Measurements from ENCODE around the gene SLC52A3.
A peak's percentile ranks its signal among the peaks of the same experiment; 100 is the strongest.
"Not testable (repeated sequence)": the region's sequence is repeated elsewhere in the genome, so short reads cannot be mapped to it uniquely, and the experiment has no call there.

The SLC52A3 gene

GRCh38 chr20:731891-732560 lies 36.3 kb downstream of the SLC52A3 start:
- H3K4me3 ChIP-seq (replicated peaks in 1 of 2; ENCODE audit: low read depth in 2 of 2, low read length in 2 of 2) = no peak overlapping the region
- TF ChIP-seq CTCF (IDR thresholded peaks at IDR 0.05; ENCODE audit: low read depth, low read length) = no peak
- no peak for DNase-seq (ENCODE audit: low read depth in 2 of 2)

GRCh38 chr20:730005-730404 lies 38.3 kb downstream of the SLC52A3 start:
- no peak for DNase-seq (ENCODE audit: low read depth in 2 of 2)
- no peak for TF ChIP-seq CTCF (IDR thresholded peaks at IDR 0.05; ENCODE audit: low read depth, low read length)

GRCh38 chr20:728256-728944 lies 39.9 kb downstream of the SLC52A3 start:
- peak; percentile 67 for TF ChIP-seq CTCF (IDR thresholded peaks at IDR 0.05; ENCODE audit: low read depth, low read length)
- peak overlapping the region; percentile 21 to 36 for H3K4me3 ChIP-seq (replicated peaks in 1 of 2; ENCODE audit: low read depth in 2 of 2, low read length in 2 of 2)
- DNase-seq (ENCODE audit: low read depth in 2 of 2) = peak; percentile 27 to 38

More at GRCh38 chr20:730005-730404, 38.3 kb downstream of the SLC52A3 start:
- H3K4me3 ChIP-seq (replicated peaks in 1 of 2; ENCODE audit: low read depth in 2 of 2, low read length in 2 of 2) = no peak overlapping the region

GRCh38 chr20:726160-726559 lies 42.1 kb downstream of the SLC52A3 start:
- no peak for DNase-seq (ENCODE audit: low read depth in 2 of 2)
- no peak for TF ChIP-seq CTCF (IDR thresholded peaks at IDR 0.05; ENCODE audit: low read depth, low read length)
- no peak overlapping the region for H3K4me3 ChIP-seq (replicated peaks in 1 of 2; ENCODE audit: low read depth in 2 of 2, low read length in 2 of 2)

- no peak for TF ChIP-seq CTCF (IDR thresholded peaks at IDR 0.05; ENCODE audit: low read depth, low read length)
- no peak overlapping the region for H3K4me3 ChIP-seq (replicated peaks in 1 of 2; ENCODE audit: low read depth in 2 of 2, low read length in 2 of 2)
- DNase-seq (ENCODE audit: low read depth in 2 of 2) = no peak
Observed at GRCh38 chr20:725491-725890, 42.8 kb downstream of the SLC52A3 start.

- DNase-seq (ENCODE audit: low read depth in 2 of 2); H3K4me3 ChIP-seq (replicated peaks in 1 of 2; ENCODE audit: low read depth in 2 of 2, low read length in 2 of 2): not testable (repeated sequence)
Observed at GRCh38 chr20:724797-725196, 43.5 kb downstream of the SLC52A3 start.

GRCh38 chr20:723756-724155 lies 44.5 kb downstream of the SLC52A3 start:
- no peak for TF ChIP-seq CTCF (IDR thresholded peaks at IDR 0.05; ENCODE audit: low read depth, low read length)
- H3K4me3 ChIP-seq (replicated peaks in 1 of 2; ENCODE audit: low read depth in 2 of 2, low read length in 2 of 2) = no peak overlapping the region
- DNase-seq (ENCODE audit: low read depth in 2 of 2) = no peak

All from cardiac fibroblast (primary cell).